A172 (cell line): ENCODE measurements around the gene FLT1. TPM values are rescaled to one million over a fixed set of nuclear protein-coding genes. Genes with fewer than 3 reads are reported as not detected.

Experiments used
- DNase-seq: peaks from one replicate; pipeline ENCODE4 v3.0.0-alpha.2; 2015; ENCODE audit warnings: low spot score
- total RNA-seq: library from RNA; depleted of rRNA; stranded (reverse); fragments of >200 nt; shearing (Covaris generic); gene quantifications from 2 replicates; pipeline ENCODE4 v1.2.3, GENCODE V29; 2014

Gene FLT1
- total RNA-seq, 1 experiment from 2014 or later = 5.5 TPM

GRCh38 chr13:28320209-28320608, 174.7 kb downstream of the FLT1 start:
- no peak for DNase-seq

- no peak for DNase-seq
Observed at GRCh38 chr13:28319528-28319927, 175.4 kb downstream of the FLT1 start.

GRCh38 chr13:28318496-28318895, 176.4 kb downstream of the FLT1 start:
- no peak for DNase-seq

- DNase-seq = no peak
Observed at GRCh38 chr13:28316836-28317235, 178.1 kb downstream of the FLT1 start.

- no peak for DNase-seq
Observed at GRCh38 chr13:28316129-28316528, 178.8 kb downstream of the FLT1 start.

GRCh38 chr13:28314879-28315278, 180.0 kb downstream of the FLT1 start:
- no peak for DNase-seq

GRCh38 chr13:28313579-28313978, 181.3 kb downstream of the FLT1 start:
- peak; percentile 31 for DNase-seq

- DNase-seq = no peak
Observed at GRCh38 chr13:28306325-28306724, 188.6 kb downstream of the FLT1 start.

GRCh38 chr13:28301839-28302238, 193.1 kb downstream of the FLT1 start:
- DNase-seq = no peak

- DNase-seq = no peak
Observed at GRCh38 chr13:28299916-28300315, 195.0 kb downstream of the FLT1 start.

GRCh38 chr13:28297341-28297740, 197.6 kb downstream of the FLT1 start:
- peak; percentile 70 for DNase-seq

GRCh38 chr13:28286263-28286662, 208.7 kb downstream of the FLT1 start:
- DNase-seq = no peak

- no peak for DNase-seq
Observed at GRCh38 chr13:28283600-28283999, 211.3 kb downstream of the FLT1 start.

GRCh38 chr13:28282451-28282850, 212.5 kb downstream of the FLT1 start:
- DNase-seq = no peak

- no peak for DNase-seq
Observed at GRCh38 chr13:28273919-28274318, 221.0 kb downstream of the FLT1 start.

GRCh38 chr13:28271056-28271840, 223.7 kb downstream of the FLT1 start:
- DNase-seq = no peak

GRCh38 chr13:28268800-28269223, 226.1 kb downstream of the FLT1 start:
- no peak for DNase-seq

- no peak for DNase-seq
Observed at GRCh38 chr13:28267497-28267896, 227.4 kb downstream of the FLT1 start.

- no peak for DNase-seq
Observed at GRCh38 chr13:28258417-28258816, 236.5 kb downstream of the FLT1 start.

- no peak for DNase-seq
Observed at GRCh38 chr13:28257305-28257704, 237.6 kb downstream of the FLT1 start.

GRCh38 chr13:28252547-28252946, 242.4 kb downstream of the FLT1 start:
- DNase-seq = no peak

- no peak for DNase-seq
Observed at GRCh38 chr13:28251466-28251865, 243.5 kb downstream of the FLT1 start.

- no peak for DNase-seq
Observed at GRCh38 chr13:28250542-28250941, 244.4 kb downstream of the FLT1 start.
